ENCODE results near the gene SMIM36.

SMIM36 gene

GRCh38 chr17:55490376-55490775 lies 20.9 kb downstream of the SMIM36 start:
- no peak for TF ChIP-seq CTCF (IDR thresholded peaks at IDR 0.05; ENCODE audit: low read depth, low read length, missing control alignments)
- no peak for DNase-seq (ENCODE audit: extremely low read depth, low read depth)
- no peak overlapping the region for H3K4me3 ChIP-seq (replicated peaks; ENCODE audit: low read depth, low read length)

GRCh38 chr17:55487695-55488432 lies 23.4 kb downstream of the SMIM36 start:
- no peak for TF ChIP-seq CTCF (IDR thresholded peaks at IDR 0.05; ENCODE audit: low read depth, low read length, missing control alignments)
- no peak overlapping the region for H3K4me3 ChIP-seq (replicated peaks; ENCODE audit: low read depth, low read length)
- no peak for DNase-seq (ENCODE audit: extremely low read depth, low read depth)

DNA sequence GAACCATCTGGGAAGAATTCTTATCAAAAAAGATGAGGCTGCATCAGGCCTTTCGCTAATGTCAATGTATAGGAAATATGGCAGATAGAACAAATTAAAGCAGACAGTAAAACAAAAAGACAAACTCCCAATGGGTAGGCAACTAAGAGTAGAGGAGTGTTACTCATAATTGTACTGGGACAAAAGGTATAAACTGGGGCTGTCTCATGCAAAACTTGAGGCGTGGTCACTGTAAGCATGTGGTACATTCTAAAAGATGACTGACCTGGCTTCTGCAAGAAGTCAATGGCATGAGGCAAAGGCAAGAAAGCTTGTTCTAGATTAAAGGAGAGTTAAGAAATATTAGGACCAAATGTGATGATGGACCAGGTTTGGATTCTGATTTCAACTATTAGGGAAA lies 26.7 kb downstream of the SMIM36 start:
- H3K4me3 ChIP-seq (replicated peaks; ENCODE audit: low read depth, low read length) = no peak overlapping the region
- no peak for TF ChIP-seq CTCF (IDR thresholded peaks at IDR 0.05; ENCODE audit: low read depth, low read length, missing control alignments)
- no peak for DNase-seq (ENCODE audit: extremely low read depth, low read depth)

DNA sequence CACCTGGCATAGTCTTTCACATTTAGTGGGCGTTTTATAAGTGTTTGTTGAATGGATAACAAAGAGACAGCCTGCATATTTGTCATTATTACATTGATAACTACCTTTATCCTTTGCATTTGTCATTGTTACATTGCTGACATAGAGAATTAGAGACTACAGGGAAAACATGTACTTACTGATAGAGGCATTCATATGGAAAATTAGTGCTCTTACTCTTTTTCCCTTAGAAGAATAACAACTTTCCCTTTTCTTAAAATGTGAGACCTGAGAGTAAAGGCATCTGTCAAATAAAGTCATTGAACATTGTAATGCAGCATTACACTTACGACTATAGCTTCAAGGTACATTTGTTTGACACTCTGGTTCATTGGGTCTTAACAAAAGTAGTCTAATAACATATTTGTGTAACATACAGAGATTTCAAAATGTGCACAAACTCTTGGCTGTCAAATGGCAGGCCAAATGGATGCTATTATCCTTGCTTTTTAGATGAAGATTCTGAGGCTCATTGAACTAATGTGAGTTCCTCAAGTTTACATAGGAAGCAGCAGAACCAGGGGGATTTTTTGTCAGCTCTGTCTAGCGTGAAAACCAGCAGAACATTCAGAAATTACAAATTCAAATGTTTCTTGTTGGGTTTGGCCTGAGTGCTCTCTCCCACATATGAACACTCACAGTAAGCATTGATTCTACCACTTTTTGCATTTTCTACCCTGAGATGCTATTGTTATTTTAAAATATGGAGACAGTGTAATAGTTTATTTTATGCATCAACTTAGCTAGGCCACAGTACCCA lies 28.5 kb downstream of the SMIM36 start:
- DNase-seq (ENCODE audit: extremely low read depth, low read depth) = no peak
- no peak for TF ChIP-seq CTCF (IDR thresholded peaks at IDR 0.05; ENCODE audit: low read depth, low read length, missing control alignments)
- H3K4me3 ChIP-seq (replicated peaks; ENCODE audit: low read depth, low read length) = no peak overlapping the region

DNA sequence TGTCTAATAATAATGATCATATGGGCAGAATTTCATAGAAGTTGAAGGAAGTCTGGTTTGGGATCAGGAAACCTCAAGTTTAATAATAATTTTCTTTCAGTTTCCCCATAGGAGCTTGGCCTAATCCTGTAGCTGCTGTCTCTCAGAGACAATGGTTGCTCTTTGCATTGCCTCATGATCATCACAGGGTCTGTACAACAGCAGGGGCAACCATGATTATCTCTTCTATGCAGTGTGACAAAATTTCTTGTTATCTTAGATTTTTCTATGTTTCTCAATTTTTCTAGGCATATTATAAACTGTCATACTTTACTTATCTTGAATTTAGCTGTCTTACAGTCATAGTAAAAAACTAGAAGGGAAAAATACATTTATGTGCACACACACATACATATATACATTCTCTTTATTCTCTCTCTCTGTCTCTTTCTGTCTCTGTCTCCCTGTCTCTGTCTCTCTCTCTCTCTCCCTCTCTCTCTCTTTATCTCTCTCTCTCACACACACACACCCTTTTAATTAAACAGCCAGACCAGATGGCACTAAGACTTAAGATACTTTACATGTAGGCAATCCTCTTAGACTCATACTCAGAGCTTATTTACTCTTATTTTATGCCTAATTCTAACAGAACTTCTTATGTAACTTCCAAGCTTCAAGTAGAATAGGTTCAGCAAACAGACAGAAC lies 30.5 kb downstream of the SMIM36 start:
- TF ChIP-seq CTCF (IDR thresholded peaks at IDR 0.05; ENCODE audit: low read depth, low read length, missing control alignments) = no peak
- no peak overlapping the region for H3K4me3 ChIP-seq (replicated peaks; ENCODE audit: low read depth, low read length)
- no peak for DNase-seq (ENCODE audit: extremely low read depth, low read depth)

GRCh38 chr17:55479903-55480302 lies 31.3 kb downstream of the SMIM36 start:
- no peak for TF ChIP-seq CTCF (IDR thresholded peaks at IDR 0.05; ENCODE audit: low read depth, low read length, missing control alignments)
- DNase-seq (ENCODE audit: extremely low read depth, low read depth) = no peak

More at GRCh38 chr17:55479903-55480302, 31.3 kb downstream of the SMIM36 start:
- no peak overlapping the region for H3K4me3 ChIP-seq (replicated peaks; ENCODE audit: low read depth, low read length)

All from HFF-Myc (cell line).